HepG2 (cell line): ENCODE results near the gene FOLR3. TPM values are rescaled to one million over a fixed set of nuclear protein-coding genes. Genes with fewer than 3 reads are reported as not detected.

Source experiments
- ATAC-seq: fragments of 200-7000 bp; cut with Tn5 transposase; 3 replicates; pipeline ENCODE4 v1.9.1; 2020; ENCODE audit warnings: mild to moderate bottlenecking, moderate library complexity
- BruUV-seq: library from RNA; stranded (reverse); fragments of 400-500 nt; replicated peaks from 2 replicates; lab custom pipeline; 2021; lab: Mats Ljungman, UMichigan
- CTCF ChIA-PET: fragments of 300-600 bp; formaldehyde crosslinking; extraction: SDS; loops from one replicate; lab custom pipeline; 2021; ENCODE audit warnings: low total read pairs, inconsistent platforms, low intra/inter-chr PET ratio; lab: Yijun Ruan, JAX
- POLR2A ChIA-PET: fragments of 350-600 bp; sonication (Branson Sonifier 250); formaldehyde crosslinking; loops from one replicate; lab custom pipeline; 2020; ENCODE audit warnings: antibody characterized with exemption, inconsistent platforms; lab: Yijun Ruan, JAX
- DNase-seq: peaks from one replicate; pipeline ENCODE4 v3.0.0-alpha.2; 2015; ENCODE audit warnings: low spot score
- FAIRE-seq: peaks from 3 replicates; lab custom pipeline; 2011; peaks lifted over from hg19 to GRCh38; lab: Jason Lieb, UNC
- H2AFZ ChIP-seq: one replicate; pipeline ENCODE4 v1.6.1; 2011; ENCODE audit warnings: low read length, inconsistent platforms
- H3K27ac ChIP-seq: fragments of 300-600 bp; 3 replicates; pipeline ENCODE4 v1.8.0; 2011; ENCODE audit warnings: mixed run types, mild to moderate bottlenecking, mixed read lengths, low read length, inconsistent platforms; ENCODE audit not compliant: insufficient read depth; ENCODE audit errors: extremely low read length
- H3K27me3 ChIP-seq, 2 experiments: fragments of 200-600 bp in 1 of 2; 2 replicates in 1 of 2; 3 replicates in 1 of 2; pipeline versions ENCODE4 v1.6.0 to v1.8.0; 2011; ENCODE audit warnings: low read length in 2 of 2, mild to moderate bottlenecking in 2 of 2, moderate library complexity in 2 of 2, inconsistent platforms in 1 of 2; ENCODE audit not compliant: insufficient read depth in 2 of 2, control insufficient read depth in 1 of 2
- H3K36me3 ChIP-seq, 2 experiments: fragments of 200-600 bp in 1 of 2; replicated peaks in 1 of 2; 2 replicates in 1 of 2; 3 replicates in 1 of 2; pipeline versions ENCODE4 v1.5.1 to v1.8.0; 2011; ENCODE audit warnings: low read length in 2 of 2, inconsistent platforms in 1 of 2; ENCODE audit not compliant: insufficient read depth in 2 of 2, control insufficient read depth in 1 of 2
- H3K4me1 ChIP-seq: 2 replicates; pipeline ENCODE4 v1.5.1; 2012; ENCODE audit warnings: low read length, inconsistent platforms; ENCODE audit not compliant: insufficient read depth
- H3K4me2 ChIP-seq: 2 replicates; pipeline ENCODE4 v1.6.0; 2011; ENCODE audit warnings: low read depth, low read length, inconsistent platforms
- H3K4me3 ChIP-seq, 3 experiments: fragments of 200-600 bp in 1 of 3; sonication (generic), shearing (Covaris generic) in 1 of 3; replicated peaks in 1 of 3; 2 replicates each; pipeline ENCODE4 v1.5.1; 2011 to 2016; ENCODE audit warnings: low read length in 3 of 3, inconsistent platforms in 2 of 3, low read depth in 2 of 3, mild to moderate bottlenecking in 2 of 3, control low read depth in 1 of 3, mixed read lengths in 1 of 3; ENCODE audit not compliant: insufficient read depth in 1 of 3
- H3K79me2 ChIP-seq: one replicate; pipeline ENCODE4 v1.6.1; 2011; ENCODE audit warnings: low read length, inconsistent platforms; ENCODE audit not compliant: insufficient read depth
- H3K9ac ChIP-seq: 2 replicates; pipeline ENCODE4 v1.6.0; 2011; ENCODE audit warnings: mild to moderate bottlenecking, low read depth, low read length, inconsistent platforms; ENCODE audit not compliant: insufficient read depth
- H3K9me3 ChIP-seq: 2 replicates; pipeline ENCODE4 v1.5.1; 2012; ENCODE audit warnings: mild to moderate bottlenecking, low read length
- H4K20me1 ChIP-seq: 2 replicates; pipeline ENCODE4 v1.6.0; 2011; ENCODE audit warnings: inconsistent platforms, mild to moderate bottlenecking, low read length, moderate library complexity; ENCODE audit not compliant: insufficient read depth
- CCDC6 ChIP-seq: sonication (generic); formaldehyde crosslinking; IDR thresholded peaks from 2 replicates; pipeline ENCODE4 v1.8.1; 2022; ENCODE audit warnings: mild to moderate bottlenecking, missing genetic modification reagents, moderate library complexity
- FLYWCH1 ChIP-seq: sonication (generic); formaldehyde crosslinking; IDR thresholded peaks from 2 replicates; pipeline ENCODE4 v1.8.1; 2023; ENCODE audit warnings: mild to moderate bottlenecking, missing genetic modification reagents
- RARA ChIP-seq: IDR thresholded peaks from 2 replicates; pipeline ENCODE4 v1.6.1; 2016; ENCODE audit warnings: missing genetic modification reagents, missing compliant biosample characterization
- RFXAP ChIP-seq: sonication (generic); formaldehyde crosslinking; IDR thresholded peaks from 2 replicates; pipeline ENCODE4 v1.4.0; 2020; ENCODE audit warnings: missing genetic modification reagents, borderline replicate concordance
- SP140L ChIP-seq: sonication (generic); formaldehyde crosslinking; IDR thresholded peaks from 2 replicates; pipeline ENCODE4 v1.4.0; 2020; ENCODE audit warnings: missing genetic modification reagents, borderline replicate concordance
- TMF1 ChIP-seq: sonication (generic); formaldehyde crosslinking; IDR thresholded peaks from 2 replicates; pipeline ENCODE4 v1.8.1; 2022; ENCODE audit warnings: low read depth, missing genetic modification reagents
- XBP1 ChIP-seq: sonication (generic); formaldehyde crosslinking; IDR thresholded peaks from 2 replicates; pipeline ENCODE4 v1.5.0; 2020; ENCODE audit warnings: missing genetic modification reagents
- ZC3H13 ChIP-seq: sonication (generic); formaldehyde crosslinking; IDR thresholded peaks from 2 replicates; pipeline ENCODE4 v1.8.1; 2023; ENCODE audit warnings: mild to moderate bottlenecking, missing genetic modification reagents, moderate library complexity
- ZNF10 ChIP-seq: sonication (generic); formaldehyde crosslinking; IDR thresholded peaks from 2 replicates; pipeline ENCODE4 v1.4.0; 2020; ENCODE audit warnings: mild to moderate bottlenecking, low read depth, missing genetic modification reagents, borderline replicate concordance
- ZNF207 ChIP-seq: fragments of 450-650 bp; IDR thresholded peaks from 2 replicates; pipeline ENCODE4 v1.6.1; 2016; ENCODE audit warnings: antibody characterized with exemption, borderline replicate concordance
- ZNF577 ChIP-seq: sonication (generic); formaldehyde crosslinking; IDR thresholded peaks from 2 replicates; pipeline ENCODE4 v1.4.0; 2020; ENCODE audit warnings: mild to moderate bottlenecking, low read depth, missing genetic modification reagents, borderline replicate concordance
- ZNF792 ChIP-seq: IDR thresholded peaks from 2 replicates; pipeline ENCODE4 v1.6.1; 2016
- ZNF883 ChIP-seq: sonication (generic); formaldehyde crosslinking; IDR thresholded peaks from 2 replicates; pipeline ENCODE4 v1.5.1; 2020; ENCODE audit warnings: mild to moderate bottlenecking, missing genetic modification reagents; ENCODE audit errors: not compliant biosample characterization
- WGBS: methylation state at CpG from one replicate; pipeline ENCODE4 v1.1.6; 2017; ENCODE audit warnings: low lambda C conversion rate; 5-methylcytosine and 5-hydroxymethylcytosine counted together
- in situ Hi-C: cut with HindIII; loops from 2 replicates; pipeline ENCODE4 v1.10.0; 2017; ENCODE audit warnings: low pct_unique_long_range_greater_than_20kb; ENCODE audit not compliant: extremely low pct_ligation_motif_present
- intact Hi-C: fragments of 100-400 bp; cut with micrococcal nuclease; formaldehyde crosslinking; loops from one replicate; pipeline ENCODE4 v1.10.0; 2022; ENCODE audit not compliant: unreplicated experiment
- polyA plus RNA-seq, 8 experiments: library from polyadenylated mRNA; depleted of rRNA in 3 of 8; stranded (reverse) in 7 of 8; unstranded in 1 of 8; fragments of >200 nt; fragmentation: Illumina TruSeq in 4 of 8; extraction: Trizol in 4 of 8; gene quantifications; 2 replicates each; pipeline versions ENCODE4 v1.2.1 to v1.2.3, GENCODE V29; 2011 to 2016; ENCODE audit warnings: low read depth in 4 of 8, missing spikeins in 1 of 8, mixed read lengths in 1 of 8; ENCODE audit not compliant: insufficient read depth in 1 of 8
- total RNA-seq, 5 experiments: library from RNA; depleted of rRNA; stranded (reverse); fragments of >200 nt; fragmentation: Illumina TruSeq; extraction: Trizol; gene quantifications; 2 replicates each; pipeline ENCODE4 v1.2.3, GENCODE V29; 2016; ENCODE audit warnings: low read depth in 1 of 5
- TF ChIP-seq, protein P1 (sequence below): sonication (generic); formaldehyde crosslinking; IDR thresholded peaks from 2 replicates; pipeline ENCODE4 v1.5.1; 2020; ENCODE audit warnings: missing genetic modification reagents, mild to moderate bottlenecking, borderline replicate concordance
- TF ChIP-seq, protein P2 (sequence below): sonication (generic); formaldehyde crosslinking; IDR thresholded peaks from 2 replicates; pipeline ENCODE4 v1.5.0; 2020; ENCODE audit warnings: missing genetic modification reagents

The FOLR3 gene
- total and polyA plus RNA-seq, 2 of the 13 experiments (the other 11 are each of a cell fraction or from before 2014, with no cell fraction given) = not detected

DNA sequence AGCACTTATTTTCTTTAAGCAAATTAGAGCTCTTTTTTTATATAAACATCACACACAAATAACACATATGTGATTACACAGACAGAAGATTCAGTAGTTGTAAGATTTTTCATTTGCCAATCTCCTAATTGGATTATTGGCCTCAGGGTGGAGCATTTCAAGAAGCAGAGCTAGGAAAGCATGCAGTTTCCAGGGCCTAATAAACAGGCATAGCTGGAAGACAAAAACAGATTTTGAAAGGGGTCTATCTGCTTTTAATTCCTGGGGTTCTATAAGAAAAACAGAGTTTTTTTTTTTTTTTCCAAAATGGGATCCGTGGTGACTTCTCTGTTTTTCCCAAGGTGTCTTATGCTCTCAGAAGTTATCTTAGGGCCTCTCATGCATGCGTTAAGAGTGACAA is 7.6 kb upstream of the FOLR3 start:
- no peak overlapping the region for H2AFZ ChIP-seq
- no peak overlapping the region for H3K4me3 ChIP-seq
- in situ Hi-C loops (no loop called here), intact Hi-C loops (no loop called here)
- no peak for TF ChIP-seq ZNF883 (CRISPR knock-in tag)
- TF ChIP-seq, protein P1, sequence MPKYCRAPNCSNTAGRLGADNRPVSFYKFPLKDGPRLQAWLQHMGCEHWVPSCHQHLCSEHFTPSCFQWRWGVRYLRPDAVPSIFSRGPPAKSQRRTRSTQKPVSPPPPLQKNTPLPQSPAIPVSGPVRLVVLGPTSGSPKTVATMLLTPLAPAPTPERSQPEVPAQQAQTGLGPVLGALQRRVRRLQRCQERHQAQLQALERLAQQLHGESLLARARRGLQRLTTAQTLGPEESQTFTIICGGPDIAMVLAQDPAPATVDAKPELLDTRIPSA (CRISPR knock-in tag) = no peak
- no peak overlapping the region for H3K9ac ChIP-seq
- peaks cover 15% of the 10 kb centered on the region for H3K9me3 ChIP-seq
- no peaks in the 10 kb centered on the region for H4K20me1 ChIP-seq
- no peaks in the 10 kb centered on the region for H3K36me3 ChIP-seq
- no TSS peak for BruUV-seq
- POLR2A ChIA-PET = no interaction called here
- ATAC-seq = no peak
- FAIRE-seq = no peak
- peaks cover 0 to 3% of the 10 kb centered on the region in 2 experiments; a peak in 3 of 5 replicates for H3K27me3 ChIP-seq
- CTCF ChIA-PET = no interaction called here
- H3K4me2 ChIP-seq = no peak overlapping the region
- no peak overlapping the region for H3K27ac ChIP-seq
- DNase-seq = no peak
- H3K79me2 ChIP-seq = no peaks in the 10 kb centered on the region
- 25% methylated on average over 2 of the region's 2 CpGs for WGBS
- no peaks in the 10 kb centered on the region for H3K4me1 ChIP-seq

DNA sequence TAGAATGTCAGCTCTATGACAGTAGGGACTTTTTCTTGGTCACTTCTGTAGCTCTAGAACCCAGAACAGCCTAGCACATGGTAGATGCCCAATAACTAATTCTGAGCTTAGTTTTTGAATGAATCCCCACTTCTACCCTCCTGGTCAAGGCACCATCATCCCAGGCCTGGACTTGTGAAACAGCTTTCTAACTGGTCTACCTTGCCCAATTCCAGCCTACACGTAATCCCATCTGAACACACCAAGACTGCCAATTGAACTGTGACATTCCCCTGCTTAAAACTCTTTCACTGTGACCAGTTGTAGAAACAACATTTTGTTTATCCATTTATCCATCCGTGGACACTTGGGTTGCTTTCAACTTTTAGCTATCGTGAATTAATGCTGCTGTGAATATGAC is 6.1 kb upstream of the FOLR3 start:
- Histone ChIP-seq H3K9ac (no peak overlapping the region), H3K27me3 (no peaks in the 10 kb centered on the region; a peak in 3 of 5 replicates), H3K27ac (no peak overlapping the region), H3K36me3 (no peaks in the 10 kb centered on the region), H2AFZ (no peak overlapping the region), H3K9me3 (peaks cover 15% of the 10 kb centered on the region), H3K4me3 (no peak overlapping the region), H3K4me2 (no peak overlapping the region), H4K20me1 (no peaks in the 10 kb centered on the region), H3K79me2 (no peaks in the 10 kb centered on the region), H3K4me1 (no peaks in the 10 kb centered on the region)
- ChIA-PET CTCF (no interaction called here), POLR2A (no interaction called here)
- in situ Hi-C loops = no loop called here
- FAIRE-seq (no peak), DNase-seq (no peak), ATAC-seq (no peak)
- WGBS = 12% methylated on average over 3 of the region's 3 CpGs
- no TSS peak for BruUV-seq
- intact Hi-C loops = no loop called here
- no peak for TF ChIP-seq ZNF207
- no peak for TF ChIP-seq FLYWCH1 (CRISPR knock-in tag)
- no peak for TF ChIP-seq RARA (CRISPR knock-in tag)
- TF ChIP-seq, protein P2, sequence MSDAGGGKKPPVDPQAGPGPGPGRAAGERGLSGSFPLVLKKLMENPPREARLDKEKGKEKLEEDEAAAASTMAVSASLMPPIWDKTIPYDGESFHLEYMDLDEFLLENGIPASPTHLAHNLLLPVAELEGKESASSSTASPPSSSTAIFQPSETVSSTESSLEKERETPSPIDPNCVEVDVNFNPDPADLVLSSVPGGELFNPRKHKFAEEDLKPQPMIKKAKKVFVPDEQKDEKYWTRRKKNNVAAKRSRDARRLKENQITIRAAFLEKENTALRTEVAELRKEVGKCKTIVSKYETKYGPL (CRISPR knock-in tag) = no peak
- TF ChIP-seq SP140L (CRISPR knock-in tag) = no peak
- TF ChIP-seq ZNF10 (CRISPR knock-in tag) = no peak
- TF ChIP-seq ZNF792 = no peak
- TF ChIP-seq XBP1 (CRISPR knock-in tag) = no peak
- TF ChIP-seq TMF1 (CRISPR knock-in tag) = no peak
- no peak for TF ChIP-seq RFXAP (CRISPR knock-in tag)
- TF ChIP-seq CCDC6 = no peak
- no peak for TF ChIP-seq ZNF577
- TF ChIP-seq ZC3H13 = no peak
